ENCODE measurements around the gene PRPF8.

PRPF8 gene

GRCh38 chr17:1607971-1608320 lies 76.7 kb downstream of the PRPF8 start:
- Histone ChIP-seq H4K20me1 (ENCODE audit: insufficient read depth, low read length) (no peaks in the 10 kb centered on the region), H3F3A (ENCODE audit: insufficient read depth, low read length) (no peaks in the 10 kb centered on the region), H3K36me3 (ENCODE audit: insufficient read depth, low read length) (peaks cover 82% of the 10 kb centered on the region), H3K4me1 (ENCODE audit: insufficient read depth, low read length, severe bottlenecking) (peaks cover 38% of the 10 kb centered on the region), H3K9me3 (ENCODE audit: low read length) (no peaks in the 10 kb centered on the region), H3K27me3 (ENCODE audit: insufficient read depth, low read length) (no peaks in the 10 kb centered on the region), H3K4me3 (ENCODE audit: low read depth, low read length, poor library complexity, severe bottlenecking) (no peak overlapping the region), H3K9me2 (ENCODE audit: low read depth, low read length) (no peaks in the 10 kb centered on the region), H3K4me2 (ENCODE audit: low read length) (no peak overlapping the region), H3K27ac (ENCODE audit: low read depth, low read length, poor library complexity, severe bottlenecking) (peak overlapping the region; percentile 89), H3K9ac (ENCODE audit: low read length) (peak overlapping the region; percentile 27; the same call in 1 of the 2 replicates), H3K79me2 (ENCODE audit: insufficient read depth, low read length) (no peaks in the 10 kb centered on the region), H2AFZ (ENCODE audit: low read length) (no peak overlapping the region)
- TF ChIP-seq EZH2 (IDR thresholded peaks at IDR 0.05; ENCODE audit: borderline replicate concordance, low read length) (no peak), CTCF (IDR thresholded peaks at IDR 0.05; ENCODE audit: low read length) (no peak)

GRCh38 chr17:1606352-1606985 lies 78.2 kb downstream of the PRPF8 start:
- H4K20me1 ChIP-seq (ENCODE audit: insufficient read depth, low read length) = no peaks in the 10 kb centered on the region
- no peak overlapping the region for H2AFZ ChIP-seq (ENCODE audit: low read length)
- peak overlapping the region; percentile 89 for H3K27ac ChIP-seq (ENCODE audit: low read depth, low read length, poor library complexity, severe bottlenecking)
- H3K4me2 ChIP-seq (ENCODE audit: low read length) = peak overlapping the region; percentile 50
- no peaks in the 10 kb centered on the region for H3K27me3 ChIP-seq (ENCODE audit: insufficient read depth, low read length)
- no peaks in the 10 kb centered on the region for H3K9me2 ChIP-seq (ENCODE audit: low read depth, low read length)
- peaks cover 7% of the 10 kb centered on the region; the same call in 1 of the 2 replicates for H3K9me3 ChIP-seq (ENCODE audit: low read length)
- peaks cover 86% of the 10 kb centered on the region for H3K36me3 ChIP-seq (ENCODE audit: insufficient read depth, low read length)
- H3K4me3 ChIP-seq (ENCODE audit: low read depth, low read length, poor library complexity, severe bottlenecking) = peak overlapping the region; percentile 24
- peaks cover 38% of the 10 kb centered on the region for H3K4me1 ChIP-seq (ENCODE audit: insufficient read depth, low read length, severe bottlenecking)
- peak overlapping the region; percentile 56 for H3K9ac ChIP-seq (ENCODE audit: low read length)
- H3K79me2 ChIP-seq (ENCODE audit: insufficient read depth, low read length) = no peaks in the 10 kb centered on the region
- TF ChIP-seq EZH2 (IDR thresholded peaks at IDR 0.05; ENCODE audit: borderline replicate concordance, low read length) (no peak), CTCF (IDR thresholded peaks at IDR 0.05; ENCODE audit: low read length) (no peak)
- H3F3A ChIP-seq (ENCODE audit: insufficient read depth, low read length) = no peaks in the 10 kb centered on the region

- Histone ChIP-seq H3K9ac (ENCODE audit: low read length) (peak overlapping the region; percentile 56; the same call in 1 of the 2 replicates), H3K36me3 (ENCODE audit: insufficient read depth, low read length) (peaks cover 88% of the 10 kb centered on the region), H3F3A (ENCODE audit: insufficient read depth, low read length) (no peaks in the 10 kb centered on the region), H3K27me3 (ENCODE audit: insufficient read depth, low read length) (no peaks in the 10 kb centered on the region), H2AFZ (ENCODE audit: low read length) (no peak overlapping the region), H3K4me1 (ENCODE audit: insufficient read depth, low read length, severe bottlenecking) (peaks cover 38% of the 10 kb centered on the region), H3K27ac (ENCODE audit: low read depth, low read length, poor library complexity, severe bottlenecking) (peak overlapping the region; percentile 89), H3K9me2 (ENCODE audit: low read depth, low read length) (no peaks in the 10 kb centered on the region), H3K4me3 (ENCODE audit: low read depth, low read length, poor library complexity, severe bottlenecking) (no peak overlapping the region), H3K79me2 (ENCODE audit: insufficient read depth, low read length) (no peaks in the 10 kb centered on the region), H3K4me2 (ENCODE audit: low read length) (no peak overlapping the region), H3K9me3 (ENCODE audit: low read length) (peaks cover 10% of the 10 kb centered on the region; the same call in 1 of the 2 replicates), H4K20me1 (ENCODE audit: insufficient read depth, low read length) (no peaks in the 10 kb centered on the region)
- TF ChIP-seq CTCF (IDR thresholded peaks at IDR 0.05; ENCODE audit: low read length) (no peak), EZH2 (IDR thresholded peaks at IDR 0.05; ENCODE audit: borderline replicate concordance, low read length) (no peak)
Observed at GRCh38 chr17:1605681-1606351, 78.9 kb downstream of the PRPF8 start.
